ENCODE measurements around the gene CPD. TPM values are rescaled to one million over a fixed set of nuclear protein-coding genes. Genes with fewer than 3 reads are reported as not detected.
A peak's percentile ranks its signal among the peaks of the same experiment; 100 is the strongest.

CPD gene
- total and polyA plus RNA-seq, 2 of the 13 experiments (the other 11 are each of a cell fraction or from before 2014, with no cell fraction given): 46.1 to 72.3 TPM

DNA sequence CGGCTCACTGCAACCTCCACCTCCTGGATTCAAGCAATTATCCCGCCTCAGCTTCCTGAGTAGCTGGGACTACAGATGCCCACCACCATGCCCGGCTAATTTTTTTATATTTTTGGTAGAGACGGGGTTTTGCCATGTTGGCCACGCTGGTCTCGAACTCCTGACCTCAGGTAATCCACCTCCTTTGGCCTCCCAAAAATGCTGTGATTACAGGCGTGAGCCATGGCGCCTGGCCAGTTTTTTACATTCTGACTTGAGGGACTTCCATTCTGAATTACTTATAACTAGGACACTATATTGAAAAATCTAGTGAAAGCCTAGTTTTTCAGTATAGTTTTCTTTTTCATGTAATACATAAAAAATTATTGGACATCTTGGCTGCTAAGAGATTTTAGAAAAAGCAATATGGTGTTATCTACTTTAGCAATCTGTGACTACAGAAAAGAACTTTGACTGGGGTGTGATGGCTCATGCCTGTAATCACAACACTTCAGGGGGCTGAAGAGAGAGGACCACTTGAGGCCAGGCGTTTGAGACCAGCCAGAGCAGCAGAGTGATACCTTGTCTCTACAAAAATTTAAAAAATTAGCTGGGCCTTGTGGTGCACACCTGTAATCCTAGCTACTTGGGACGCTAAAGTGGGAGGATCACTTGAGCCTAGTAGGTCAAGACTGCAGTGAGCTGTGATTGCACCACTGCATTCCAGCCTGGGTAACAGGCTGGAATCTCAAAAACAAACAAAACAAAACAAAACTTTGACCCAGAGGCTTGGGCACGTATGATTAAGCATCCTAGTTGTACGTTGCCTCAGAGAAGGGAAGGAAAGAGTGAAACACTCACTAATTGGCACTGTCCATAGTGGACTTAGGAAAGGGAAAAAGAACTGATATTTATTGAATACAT lies 71.6 kb downstream of the CPD start (continued):
- TF ChIP-seq, protein P1, sequence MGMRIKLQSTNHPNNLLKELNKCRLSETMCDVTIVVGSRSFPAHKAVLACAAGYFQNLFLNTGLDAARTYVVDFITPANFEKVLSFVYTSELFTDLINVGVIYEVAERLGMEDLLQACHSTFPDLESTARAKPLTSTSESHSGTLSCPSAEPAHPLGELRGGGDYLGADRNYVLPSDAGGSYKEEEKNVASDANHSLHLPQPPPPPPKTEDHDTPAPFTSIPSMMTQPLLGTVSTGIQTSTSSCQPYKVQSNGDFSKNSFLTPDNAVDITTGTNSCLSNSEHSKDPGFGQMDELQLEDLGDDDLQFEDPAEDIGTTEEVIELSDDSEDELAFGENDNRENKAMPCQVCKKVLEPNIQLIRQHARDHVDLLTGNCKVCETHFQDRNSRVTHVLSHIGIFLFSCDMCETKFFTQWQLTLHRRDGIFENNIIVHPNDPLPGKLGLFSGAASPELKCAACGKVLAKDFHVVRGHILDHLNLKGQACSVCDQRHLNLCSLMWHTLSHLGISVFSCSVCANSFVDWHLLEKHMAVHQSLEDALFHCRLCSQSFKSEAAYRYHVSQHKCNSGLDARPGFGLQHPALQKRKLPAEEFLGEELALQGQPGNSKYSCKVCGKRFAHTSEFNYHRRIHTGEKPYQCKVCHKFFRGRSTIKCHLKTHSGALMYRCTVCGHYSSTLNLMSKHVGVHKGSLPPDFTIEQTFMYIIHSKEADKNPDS (CRISPR knock-in tag; IDR thresholded peaks at IDR 0.05): no peak
- no peak for TF ChIP-seq ONECUT2 (CRISPR knock-in tag; IDR thresholded peaks at IDR 0.05)
- TF ChIP-seq, protein P2, sequence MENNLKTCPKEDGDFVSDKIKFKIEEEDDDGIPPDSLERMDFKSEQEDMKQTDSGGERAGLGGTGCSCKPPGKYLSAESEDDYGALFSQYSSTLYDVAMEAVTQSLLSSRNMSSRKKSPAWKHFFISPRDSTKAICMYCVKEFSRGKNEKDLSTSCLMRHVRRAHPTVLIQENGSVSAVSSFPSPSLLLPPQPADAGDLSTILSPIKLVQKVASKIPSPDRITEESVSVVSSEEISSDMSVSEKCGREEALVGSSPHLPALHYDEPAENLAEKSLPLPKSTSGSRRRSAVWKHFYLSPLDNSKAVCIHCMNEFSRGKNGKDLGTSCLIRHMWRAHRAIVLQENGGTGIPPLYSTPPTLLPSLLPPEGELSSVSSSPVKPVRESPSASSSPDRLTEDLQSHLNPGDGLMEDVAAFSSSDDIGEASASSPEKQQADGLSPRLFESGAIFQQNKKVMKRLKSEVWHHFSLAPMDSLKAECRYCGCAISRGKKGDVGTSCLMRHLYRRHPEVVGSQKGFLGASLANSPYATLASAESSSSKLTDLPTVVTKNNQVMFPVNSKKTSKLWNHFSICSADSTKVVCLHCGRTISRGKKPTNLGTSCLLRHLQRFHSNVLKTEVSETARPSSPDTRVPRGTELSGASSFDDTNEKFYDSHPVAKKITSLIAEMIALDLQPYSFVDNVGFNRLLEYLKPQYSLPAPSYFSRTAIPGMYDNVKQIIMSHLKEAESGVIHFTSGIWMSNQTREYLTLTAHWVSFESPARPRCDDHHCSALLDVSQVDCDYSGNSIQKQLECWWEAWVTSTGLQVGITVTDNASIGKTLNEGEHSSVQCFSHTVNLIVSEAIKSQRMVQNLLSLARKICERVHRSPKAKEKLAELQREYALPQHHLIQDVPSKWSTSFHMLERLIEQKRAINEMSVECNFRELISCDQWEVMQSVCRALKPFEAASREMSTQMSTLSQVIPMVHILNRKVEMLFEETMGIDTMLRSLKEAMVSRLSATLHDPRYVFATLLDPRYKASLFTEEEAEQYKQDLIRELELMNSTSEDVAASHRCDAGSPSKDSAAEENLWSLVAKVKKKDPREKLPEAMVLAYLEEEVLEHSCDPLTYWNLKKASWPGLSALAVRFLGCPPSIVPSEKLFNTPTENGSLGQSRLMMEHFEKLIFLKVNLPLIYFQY (CRISPR knock-in tag; IDR thresholded peaks at IDR 0.05; ENCODE audit: borderline replicate concordance): peak; percentile 71; the same call in 1 of the 2 replicates
- TF ChIP-seq ZNF24 (IDR thresholded peaks at IDR 0.05): no peak; the same call in 1 of the 2 replicates
- 0 out of 2 replicates have a peak, but pooled peaks have one; percentile 22 for TF ChIP-seq SNAPC2 (CRISPR knock-in tag; IDR thresholded peaks at IDR 0.05)
- TF ChIP-seq FOXC1 (CRISPR knock-in tag; IDR thresholded peaks at IDR 0.05; ENCODE audit: borderline replicate concordance): no peak
- TF ChIP-seq SMARCC2 (IDR thresholded peaks at IDR 0.05): peak; percentile 12; the same call in 1 of the 2 replicates
- TF ChIP-seq, protein P3, sequence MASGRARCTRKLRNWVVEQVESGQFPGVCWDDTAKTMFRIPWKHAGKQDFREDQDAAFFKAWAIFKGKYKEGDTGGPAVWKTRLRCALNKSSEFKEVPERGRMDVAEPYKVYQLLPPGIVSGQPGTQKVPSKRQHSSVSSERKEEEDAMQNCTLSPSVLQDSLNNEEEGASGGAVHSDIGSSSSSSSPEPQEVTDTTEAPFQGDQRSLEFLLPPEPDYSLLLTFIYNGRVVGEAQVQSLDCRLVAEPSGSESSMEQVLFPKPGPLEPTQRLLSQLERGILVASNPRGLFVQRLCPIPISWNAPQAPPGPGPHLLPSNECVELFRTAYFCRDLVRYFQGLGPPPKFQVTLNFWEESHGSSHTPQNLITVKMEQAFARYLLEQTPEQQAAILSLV (CRISPR knock-in tag; IDR thresholded peaks at IDR 0.05; ENCODE audit: borderline replicate concordance): 0 out of 2 replicates have a peak, but pooled peaks have one; percentile 27
